T-helper 17 cell (primary cell): Measurements from ENCODE around the gene TNFRSF13B. TPM values are rescaled to one million over a fixed set of nuclear protein-coding genes. Genes with fewer than 3 reads are reported as not detected.
A peak's percentile ranks its signal among the peaks of the same experiment; 100 is the strongest.
"Not testable (repeated sequence)": the region's sequence is repeated elsewhere in the genome, so short reads cannot be mapped to it uniquely, and the experiment has no call there.

Experiments
- ATAC-seq: fragments of 150-1000 bp; cut with Tn5 transposase; 2 replicates; pipeline ENCODE4 v1.10.0; 2021; ENCODE audit warnings: mild to moderate bottlenecking, moderate library complexity
- DNase-seq, 3 donors: peaks; one replicate each; pipeline versions ENCODE4 v3.0.0 to v3.0.0-alpha.2; 2020 to 2021
- H3K9me3 ChIP-seq: one replicate; pipeline ENCODE4 v1.7.0; 2013; ENCODE audit warnings: low read length, mild to moderate bottlenecking; ENCODE audit not compliant: control insufficient read depth, poor library complexity, severe bottlenecking
- H3K27ac Mint-ChIP-seq: one replicate; pipeline ENCODE4 v1.8.0; 2022; ENCODE audit warnings: mild to moderate bottlenecking, moderate library complexity, mixed read lengths
- H3K27me3 Mint-ChIP-seq: one replicate; pipeline ENCODE4 v1.8.0; 2022; ENCODE audit warnings: mixed read lengths
- H3K36me3 Mint-ChIP-seq: one replicate; pipeline ENCODE4 v1.8.0; 2022; ENCODE audit warnings: low read depth, mixed read lengths
- H3K4me1 Mint-ChIP-seq: one replicate; pipeline ENCODE4 v1.8.0; 2022; ENCODE audit warnings: mild to moderate bottlenecking, mixed read lengths
- H3K4me3 Mint-ChIP-seq: one replicate; pipeline ENCODE4 v1.8.0; 2022; ENCODE audit warnings: mild to moderate bottlenecking, moderate library complexity, mixed read lengths
- total RNA-seq, 4 donors: library from RNA in 2 of 4; stranded (reverse) in 2 of 4; gene quantifications; one replicate each; pipeline ENCODE4 v1.2.3 and lab custom pipeline; 2022 to 2026

Gene TNFRSF13B
- total RNA-seq, 2 donors from 2014 or later, result 1.1 TPM; not detected in 1

GRCh38 chr17:16973760-16974540 lies 2.0 kb upstream of the TNFRSF13B start:
- Mint-ChIP-seq H3K4me1 (peaks cover 13% of the 10 kb centered on the region), H3K4me3 (no peak overlapping the region), H3K27me3 (peaks cover 15% of the 10 kb centered on the region), H3K27ac (no peak overlapping the region), H3K36me3 (peaks cover 3% of the 10 kb centered on the region)
- no peak for DNase-seq
- no peaks in the 10 kb centered on the region for H3K9me3 ChIP-seq
- peak; percentile 46 for ATAC-seq

- not testable (repeated sequence) for H3K4me3 Mint-ChIP-seq, DNase-seq, H3K9me3 ChIP-seq, H3K36me3 Mint-ChIP-seq, ATAC-seq, H3K27ac Mint-ChIP-seq
- H3K27me3 Mint-ChIP-seq, result peaks cover 11% of the 10 kb centered on the region
- H3K4me1 Mint-ChIP-seq, result peaks cover 11% of the 10 kb centered on the region
These were observed 1.1 kb upstream of the TNFRSF13B start for GRCh38 chr17:16973043-16973442.

DNA sequence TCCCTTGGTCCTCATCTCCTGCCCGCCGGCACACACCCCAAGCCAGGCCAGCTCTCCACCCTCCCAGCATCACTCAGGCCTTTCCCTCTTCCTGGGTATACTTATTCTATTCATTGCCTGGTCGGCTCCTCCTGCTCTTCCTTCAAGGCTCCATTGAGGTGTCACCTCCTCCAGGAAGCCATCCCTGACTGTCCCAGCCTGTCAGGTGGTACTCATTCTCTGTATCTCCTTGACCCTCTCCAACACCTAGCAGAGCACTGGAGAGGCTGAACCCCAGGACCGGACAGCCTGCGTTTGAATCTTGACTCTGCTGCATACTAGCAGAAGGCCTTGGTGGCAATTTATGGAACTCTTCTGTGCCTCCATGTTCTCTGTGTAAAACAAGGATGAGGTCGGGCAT lies 428 bp upstream of the TNFRSF13B start:
- no peak overlapping the region for H3K27ac Mint-ChIP-seq

GRCh38 chr17:16969931-16970906 lies 1.7 kb downstream of the TNFRSF13B start:
- ATAC-seq (no peak), DNase-seq (no peak)
- peaks cover 6% of the 10 kb centered on the region for H3K4me1 Mint-ChIP-seq
- H3K9me3 ChIP-seq, result no peaks in the 10 kb centered on the region
- H3K4me3 Mint-ChIP-seq, result no peak overlapping the region
- H3K27ac Mint-ChIP-seq, result no peak overlapping the region
- peaks cover 8% of the 10 kb centered on the region for H3K36me3 Mint-ChIP-seq
- peaks cover 17% of the 10 kb centered on the region for H3K27me3 Mint-ChIP-seq

More for the DNA sequence above, 428 bp upstream of the TNFRSF13B start:
- no peak overlapping the region for H3K4me3 Mint-ChIP-seq
- ATAC-seq, result no peak
- H3K36me3 Mint-ChIP-seq, result peaks cover 3% of the 10 kb centered on the region
- H3K4me1 Mint-ChIP-seq, result peaks cover 11% of the 10 kb centered on the region
- DNase-seq, result no peak
- no peaks in the 10 kb centered on the region for H3K9me3 ChIP-seq
- peaks cover 8% of the 10 kb centered on the region for H3K27me3 Mint-ChIP-seq

DNA sequence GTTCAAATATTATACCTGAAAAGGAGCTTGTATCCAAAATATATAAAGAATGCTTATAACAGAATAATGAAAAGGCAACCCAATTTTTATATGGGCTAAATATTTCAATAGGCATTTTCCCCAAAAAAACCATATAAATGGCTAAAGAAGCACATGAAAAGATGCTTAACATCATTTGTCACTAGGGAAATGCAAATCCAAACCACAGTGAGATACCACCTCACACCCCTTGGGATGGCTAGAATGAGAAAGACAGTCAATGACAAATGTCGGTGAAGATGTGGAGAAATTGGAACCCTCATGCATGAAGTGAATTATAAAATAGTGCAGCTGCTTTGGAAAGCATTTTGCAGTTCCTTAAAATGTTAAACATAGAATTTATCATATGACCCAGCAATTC lies 3.1 kb downstream of the TNFRSF13B start:
- ATAC-seq (no peak), DNase-seq (no peak)
- Mint-ChIP-seq H3K36me3 (peaks cover 10% of the 10 kb centered on the region), H3K4me3 (no peak overlapping the region), H3K27me3 (peaks cover 22% of the 10 kb centered on the region), H3K27ac (no peak overlapping the region), H3K4me1 (peaks cover 6% of the 10 kb centered on the region)
- H3K9me3 ChIP-seq, result no peaks in the 10 kb centered on the region

DNA sequence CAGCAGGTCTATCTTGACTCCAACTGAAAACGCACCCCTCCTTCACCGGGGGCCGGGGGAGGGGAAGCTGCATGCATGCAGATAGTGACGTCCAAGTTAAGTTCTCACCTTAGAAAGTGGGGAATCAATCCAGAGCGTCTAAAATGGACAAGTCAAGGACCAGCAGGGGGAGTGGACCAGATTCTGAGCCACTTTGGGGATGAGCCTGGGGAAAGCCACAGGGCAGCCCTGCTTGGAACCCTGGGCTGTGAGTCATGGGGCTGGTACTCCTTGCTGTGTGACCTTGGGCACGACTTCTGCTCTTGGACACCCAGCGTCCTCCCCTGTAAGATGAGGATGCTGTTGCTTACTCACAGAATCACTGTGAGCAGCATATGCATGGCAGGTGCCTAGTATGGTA lies 9.1 kb downstream of the TNFRSF13B start:
- Mint-ChIP-seq H3K4me3 (no peak overlapping the region), H3K27ac (no peak overlapping the region), H3K4me1 (no peaks in the 10 kb centered on the region), H3K36me3 (peaks cover 8% of the 10 kb centered on the region), H3K27me3 (peaks cover 36% of the 10 kb centered on the region)
- DNase-seq (no peak), ATAC-seq (no peak)
- H3K9me3 ChIP-seq, result no peaks in the 10 kb centered on the region

DNA sequence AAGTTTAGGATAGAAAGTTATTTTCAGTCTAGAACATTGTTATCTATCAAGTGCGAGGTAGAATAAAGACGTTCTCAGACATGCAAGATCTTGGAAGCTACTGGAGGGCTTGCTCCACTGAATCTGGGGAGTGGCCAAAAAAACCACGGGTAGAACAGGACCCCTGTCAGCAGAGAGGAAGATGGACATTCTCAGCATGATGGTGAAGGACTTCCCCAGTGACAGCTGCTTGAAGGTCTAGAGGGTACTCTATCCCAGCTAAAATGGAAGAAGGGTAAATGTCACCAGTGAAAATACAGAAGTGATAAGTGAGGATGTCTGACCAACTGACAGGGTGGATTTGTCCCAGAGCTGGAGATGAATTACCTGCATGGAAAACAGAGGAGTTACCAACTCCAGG lies 10.1 kb downstream of the TNFRSF13B start:
- Mint-ChIP-seq H3K36me3 (peaks cover 8% of the 10 kb centered on the region), H3K27me3 (peaks cover 43% of the 10 kb centered on the region), H3K27ac (no peak overlapping the region), H3K4me1 (no peaks in the 10 kb centered on the region), H3K4me3 (no peak overlapping the region)
- no peaks in the 10 kb centered on the region for H3K9me3 ChIP-seq
- no peak for ATAC-seq
- no peak for DNase-seq

DNA sequence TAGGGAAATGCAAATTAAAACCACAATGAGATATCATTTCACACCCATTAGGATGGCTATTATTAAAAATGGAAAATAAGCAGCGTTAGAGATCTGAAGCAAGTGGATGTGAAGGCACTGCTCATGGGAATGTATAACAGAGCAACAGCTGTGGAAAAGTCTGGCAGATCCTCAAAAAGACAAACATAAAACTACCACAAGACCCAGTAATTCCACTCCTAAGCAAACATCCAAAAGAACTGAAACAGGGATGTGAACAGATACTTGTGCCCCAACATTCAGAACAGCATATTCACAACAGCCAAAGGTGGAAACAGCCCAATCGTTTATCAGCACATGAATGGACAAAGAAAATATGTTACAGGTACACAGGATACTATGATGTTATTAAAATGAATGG lies 10.9 kb downstream of the TNFRSF13B start:
- H3K4me1 Mint-ChIP-seq, H3K27ac Mint-ChIP-seq, H3K36me3 Mint-ChIP-seq, DNase-seq, H3K4me3 Mint-ChIP-seq, H3K9me3 ChIP-seq, ATAC-seq: not testable (repeated sequence)
- H3K27me3 Mint-ChIP-seq, result peaks cover 40% of the 10 kb centered on the region

GRCh38 chr17:16955011-16955410 lies 16.9 kb downstream of the TNFRSF13B start:
- H3K4me3 Mint-ChIP-seq, ATAC-seq, H3K27ac Mint-ChIP-seq, H3K4me1 Mint-ChIP-seq, H3K9me3 ChIP-seq, DNase-seq, H3K36me3 Mint-ChIP-seq: not testable (repeated sequence)
- peaks cover 52% of the 10 kb centered on the region for H3K27me3 Mint-ChIP-seq

GRCh38 chr17:16954521-16954920 lies 17.4 kb downstream of the TNFRSF13B start:
- no peaks in the 10 kb centered on the region for H3K4me1 Mint-ChIP-seq
- DNase-seq (no peak), ATAC-seq (no peak)
- peaks cover 52% of the 10 kb centered on the region for H3K27me3 Mint-ChIP-seq
- no peak overlapping the region for H3K4me3 Mint-ChIP-seq
- no peaks in the 10 kb centered on the region for H3K9me3 ChIP-seq
- H3K27ac Mint-ChIP-seq, result no peak overlapping the region
- peaks cover 6% of the 10 kb centered on the region for H3K36me3 Mint-ChIP-seq

DNA sequence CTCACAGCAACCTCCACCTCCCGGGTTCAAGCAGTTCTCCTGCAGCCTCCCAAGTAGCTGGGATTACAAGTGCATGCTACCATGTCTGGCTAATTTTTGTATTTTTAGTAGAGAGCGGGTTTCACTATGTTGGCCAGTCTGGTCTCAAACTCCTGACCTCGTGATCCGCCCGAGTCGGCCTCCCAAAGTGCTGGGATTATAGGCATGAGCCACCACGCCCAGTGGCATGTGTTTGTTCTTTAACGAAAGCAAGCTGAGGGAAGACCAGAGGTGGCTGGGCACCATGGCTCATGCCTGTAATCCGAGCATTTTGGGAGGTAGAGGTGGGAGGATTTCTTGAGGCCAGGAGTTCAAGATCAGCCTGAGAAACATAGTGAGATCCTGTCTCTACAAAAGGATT lies 18.1 kb downstream of the TNFRSF13B start:
- ATAC-seq, result no peak
- H3K4me1 Mint-ChIP-seq, result no peaks in the 10 kb centered on the region
- peaks cover 6% of the 10 kb centered on the region for H3K36me3 Mint-ChIP-seq
- no peak for DNase-seq
- no peak overlapping the region for H3K27ac Mint-ChIP-seq
- no peak overlapping the region for H3K4me3 Mint-ChIP-seq
- H3K9me3 ChIP-seq, result no peaks in the 10 kb centered on the region
- H3K27me3 Mint-ChIP-seq, result peaks cover 52% of the 10 kb centered on the region

DNA sequence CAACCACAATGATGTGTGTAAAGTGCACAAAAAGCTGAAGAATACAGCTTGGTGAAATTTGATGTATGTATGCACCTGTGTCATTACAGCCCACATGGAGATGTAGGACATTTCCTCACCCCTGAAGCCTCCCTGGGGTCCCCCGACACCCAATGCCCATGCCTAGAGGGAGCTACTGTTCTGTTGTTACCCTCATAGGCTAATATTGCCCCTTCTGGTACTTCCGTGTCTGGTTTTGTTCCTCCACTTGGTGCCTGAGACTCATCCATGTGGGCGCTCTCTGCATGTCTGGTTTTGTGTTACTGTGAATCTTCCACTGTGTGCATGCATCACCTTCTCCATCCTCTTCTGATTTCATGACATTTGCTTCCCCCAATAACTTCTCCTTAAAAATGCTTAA lies 18.6 kb downstream of the TNFRSF13B start:
- no peaks in the 10 kb centered on the region for H3K9me3 ChIP-seq
- Mint-ChIP-seq H3K36me3 (peaks cover 6% of the 10 kb centered on the region), H3K27ac (no peak overlapping the region), H3K4me1 (no peaks in the 10 kb centered on the region), H3K27me3 (peaks cover 52% of the 10 kb centered on the region), H3K4me3 (no peak overlapping the region)
- ATAC-seq (no peak), DNase-seq (no peak)

- peaks cover 52% of the 10 kb centered on the region for H3K27me3 Mint-ChIP-seq
- DNase-seq (no peak), ATAC-seq (no peak)
- no peaks in the 10 kb centered on the region for H3K9me3 ChIP-seq
- no peak overlapping the region for H3K4me3 Mint-ChIP-seq
- H3K36me3 Mint-ChIP-seq, result peaks cover 6% of the 10 kb centered on the region
- no peaks in the 10 kb centered on the region for H3K4me1 Mint-ChIP-seq
- no peak overlapping the region for H3K27ac Mint-ChIP-seq
These were observed 19.5 kb downstream of the TNFRSF13B start for GRCh38 chr17:16952401-16952800.
